H1 (cell line): ENCODE results near the gene HIVEP2. TPM values are rescaled to one million over a fixed set of nuclear protein-coding genes. Genes with fewer than 3 reads are reported as not detected.

Experiments used
- ATF2 ChIP-seq: IDR thresholded peaks from 2 replicates; pipeline ENCODE4 v1.6.1; 2012; ENCODE audit warnings: low read length, inconsistent platforms
- BACH1 ChIP-seq: IDR thresholded peaks from 2 replicates; pipeline ENCODE4 v1.6.1; 2012; ENCODE audit warnings: low read length, improper control_type of control experiment
- CHD7 ChIP-seq: fragments of 300-600 bp; sonication (generic); IDR thresholded peaks from 2 replicates; pipeline ENCODE4 v1.7.1; 2012; ENCODE audit warnings: low read length, moderate library complexity, mild to moderate bottlenecking, inconsistent platforms; ENCODE audit not compliant: insufficient replicate concordance
- HDAC2 ChIP-seq, 2 experiments: fragments of 300-600 bp in 1 of 2; sonication (generic) in 1 of 2; IDR thresholded peaks; 2 replicates each; pipeline ENCODE4 v1.6.1; 2011 to 2012; ENCODE audit warnings: low read depth in 2 of 2, low read length in 2 of 2, mild to moderate bottlenecking in 2 of 2, moderate library complexity in 2 of 2, borderline replicate concordance in 1 of 2, inconsistent platforms in 1 of 2
- POLR2AphosphoS5 ChIP-seq: IDR thresholded peaks from 2 replicates; pipeline ENCODE4 v1.6.1; 2011; ENCODE audit warnings: low read depth, low read length
- RNF2 ChIP-seq: fragments of 200-900, 300-1000 bp; sonication (generic); IDR thresholded peaks from 2 replicates; pipeline ENCODE4 v1.7.1; 2016; ENCODE audit warnings: borderline replicate concordance, low read depth, mild to moderate bottlenecking, antibody characterized with exemption, low read length; ENCODE audit not compliant: poor library complexity, severe bottlenecking; ENCODE audit errors: missing control alignments
- polyA plus RNA-seq, 7 experiments: library from polyadenylated mRNA; depleted of rRNA in 3 of 7; stranded (reverse) in 5 of 7; unstranded in 2 of 7; fragments of >200 nt in 5 of 7; fragments of 200-250 nt in 2 of 7; gene quantifications; 1 replicate in 5 of 7; 2 replicates in 1 of 7; 4 replicates in 1 of 7; pipeline versions ENCODE4 v1.2.1 to v1.2.3, GENCODE V29; 2011 to 2013; ENCODE audit warnings: missing spikeins in 2 of 7, mixed read lengths in 2 of 7
- total RNA-seq: library from RNA; stranded (reverse); fragmentation: NEBNext Ultra II Directional; extraction: Animal tissue kit (Norgen Biotek cat#: 25700); gene quantifications from 2 replicates; pipeline ENCODE4 v1.2.1, GENCODE V29; 2021

Gene HIVEP2
- total and polyA plus RNA-seq, 2 of the 8 experiments (the other 6 are each of a cell fraction or from before 2014, with no cell fraction given): 2.2 to 6.1 TPM

GRCh38 chr6:142821860-142822259 lies 123.1 kb downstream of the HIVEP2 start (continued):
- TF ChIP-seq CHD7: no peak
- TF ChIP-seq HDAC2 (IDR thresholded peaks at IDR 0.05; ENCODE audit: borderline replicate concordance in 1 of 2, low read depth in 2 of 2, low read length in 2 of 2): no peak
- TF ChIP-seq POLR2AphosphoS5: no peak
- TF ChIP-seq RNF2: no peak
- no peak for TF ChIP-seq ATF2
- TF ChIP-seq BACH1: no peak
